ENCODE results near the gene BCCIP.
A peak's percentile ranks its signal among the peaks of the same experiment; 100 is the strongest.

The BCCIP gene

DNA sequence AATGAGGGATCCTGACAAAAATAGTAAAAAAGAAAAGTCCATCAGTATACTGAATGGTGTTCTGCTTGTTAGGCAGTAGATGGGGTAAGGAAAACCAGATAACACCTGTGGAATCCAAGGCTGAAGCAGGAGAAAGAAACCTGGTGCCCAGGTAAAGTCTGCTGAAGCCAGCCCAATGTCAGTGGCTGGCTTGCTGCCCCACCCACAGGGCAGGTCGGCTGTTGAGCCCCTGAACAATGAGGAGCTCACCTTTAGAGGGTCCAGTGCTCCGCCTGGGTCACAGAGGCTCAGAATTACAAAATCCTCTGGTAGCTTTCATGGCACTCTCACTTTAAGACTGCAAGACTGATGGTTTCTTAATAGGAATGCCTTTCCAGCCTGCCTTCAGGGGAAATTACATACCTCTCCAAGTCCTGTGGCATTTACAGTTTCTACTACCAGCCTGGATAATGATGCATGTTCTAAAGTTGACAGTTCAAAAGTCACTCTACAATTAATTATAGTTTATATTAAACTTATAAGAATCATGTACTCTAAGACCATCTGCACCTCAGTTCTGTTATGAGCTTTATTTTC is 33.9 kb downstream of the BCCIP start:
- TF ChIP-seq, protein P1, sequence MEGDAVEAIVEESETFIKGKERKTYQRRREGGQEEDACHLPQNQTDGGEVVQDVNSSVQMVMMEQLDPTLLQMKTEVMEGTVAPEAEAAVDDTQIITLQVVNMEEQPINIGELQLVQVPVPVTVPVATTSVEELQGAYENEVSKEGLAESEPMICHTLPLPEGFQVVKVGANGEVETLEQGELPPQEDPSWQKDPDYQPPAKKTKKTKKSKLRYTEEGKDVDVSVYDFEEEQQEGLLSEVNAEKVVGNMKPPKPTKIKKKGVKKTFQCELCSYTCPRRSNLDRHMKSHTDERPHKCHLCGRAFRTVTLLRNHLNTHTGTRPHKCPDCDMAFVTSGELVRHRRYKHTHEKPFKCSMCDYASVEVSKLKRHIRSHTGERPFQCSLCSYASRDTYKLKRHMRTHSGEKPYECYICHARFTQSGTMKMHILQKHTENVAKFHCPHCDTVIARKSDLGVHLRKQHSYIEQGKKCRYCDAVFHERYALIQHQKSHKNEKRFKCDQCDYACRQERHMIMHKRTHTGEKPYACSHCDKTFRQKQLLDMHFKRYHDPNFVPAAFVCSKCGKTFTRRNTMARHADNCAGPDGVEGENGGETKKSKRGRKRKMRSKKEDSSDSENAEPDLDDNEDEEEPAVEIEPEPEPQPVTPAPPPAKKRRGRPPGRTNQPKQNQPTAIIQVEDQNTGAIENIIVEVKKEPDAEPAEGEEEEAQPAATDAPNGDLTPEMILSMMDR (conservative IDR thresholded peaks at IDR 0.05) = no peak
- no peak overlapping the region for H3K27ac ChIP-seq

DNA sequence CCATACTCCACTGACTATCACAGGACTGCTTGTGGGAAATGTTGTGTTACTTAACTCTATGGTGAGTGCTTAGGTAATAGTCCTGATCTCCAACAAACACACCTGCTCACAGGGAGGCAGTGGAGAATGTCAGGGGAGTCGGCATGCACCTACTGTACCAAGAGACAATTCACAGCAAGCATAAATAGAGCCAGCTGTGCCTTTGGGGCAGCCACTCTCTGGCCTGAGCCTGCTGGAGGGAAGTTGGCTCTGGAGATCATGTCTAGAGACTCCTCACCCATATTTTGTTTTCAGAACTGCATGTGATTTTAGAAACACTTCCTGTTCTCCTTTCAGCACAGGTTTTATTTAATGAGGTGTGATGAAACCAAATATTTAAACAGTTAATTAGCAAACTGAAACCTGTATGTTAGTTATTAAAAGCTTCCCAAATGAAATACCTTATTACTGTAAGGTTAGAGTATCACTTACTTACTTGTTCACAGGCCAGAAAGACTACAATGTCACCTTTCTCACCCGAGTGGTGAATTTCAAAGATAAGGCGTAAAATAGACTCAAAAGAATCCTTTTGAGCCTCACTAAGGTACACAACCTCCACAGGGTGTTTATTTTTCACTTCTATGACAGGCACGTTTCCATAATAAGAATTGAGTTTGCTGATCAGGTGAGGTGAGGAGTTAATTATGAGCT is 35.9 kb downstream of the BCCIP start:
- TF ChIP-seq, protein P1 (conservative IDR thresholded peaks at IDR 0.05) = no peak
- peak overlapping the region; percentile 38 for H3K27ac ChIP-seq

DNA sequence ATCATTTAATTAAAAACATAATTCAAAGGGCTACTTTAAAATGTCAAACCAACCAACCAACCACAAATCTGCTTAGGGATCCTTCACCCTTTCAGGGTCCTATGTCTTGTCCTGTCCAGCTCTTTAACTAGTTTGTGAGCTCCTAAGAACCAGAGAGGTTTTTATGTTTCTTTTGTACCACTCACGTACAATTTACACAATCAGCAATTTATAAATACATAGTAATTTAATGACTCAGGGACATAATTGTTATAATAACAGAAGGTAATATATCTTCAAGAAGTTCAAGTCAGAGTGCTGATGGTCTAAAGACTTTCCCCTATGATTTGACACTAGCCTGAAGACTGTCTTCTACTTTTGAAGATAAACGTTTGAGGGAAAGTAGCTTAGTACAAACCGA is 41.8 kb downstream of the BCCIP start:
- H3K27ac ChIP-seq = no peak overlapping the region
- TF ChIP-seq, protein P1 (conservative IDR thresholded peaks at IDR 0.05) = no peak

DNA sequence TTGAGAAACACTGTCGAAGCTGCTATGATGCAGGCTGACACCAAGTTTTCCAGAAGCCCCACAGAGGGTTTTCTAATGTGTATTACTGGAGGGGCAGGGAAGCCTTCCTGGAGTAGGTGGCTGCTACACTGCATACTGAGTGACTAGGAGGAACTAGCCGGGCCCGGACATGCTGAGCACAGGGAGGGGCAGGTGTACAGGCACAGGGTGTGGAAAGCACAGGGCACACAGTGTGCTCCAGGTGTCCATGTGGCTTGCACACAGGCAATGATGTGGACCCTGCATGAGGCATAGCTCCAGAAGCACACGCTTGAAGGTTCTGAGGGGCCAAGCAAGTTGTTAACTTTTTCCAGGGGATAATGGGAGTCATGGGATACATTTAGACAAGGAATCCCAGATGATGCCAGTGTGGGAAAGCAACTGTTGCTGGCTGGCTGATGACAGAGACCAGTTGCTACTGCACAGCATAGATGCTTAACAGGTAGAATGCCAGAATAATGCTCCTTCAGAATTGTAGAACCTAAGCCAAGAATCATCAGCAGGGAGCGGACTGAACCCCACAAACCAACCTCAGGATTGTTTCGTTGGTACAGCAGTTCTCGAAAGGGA is 43.2 kb downstream of the BCCIP start:
- no peak overlapping the region for H3K27ac ChIP-seq
- TF ChIP-seq, protein P1 (conservative IDR thresholded peaks at IDR 0.05) = no peak

DNA sequence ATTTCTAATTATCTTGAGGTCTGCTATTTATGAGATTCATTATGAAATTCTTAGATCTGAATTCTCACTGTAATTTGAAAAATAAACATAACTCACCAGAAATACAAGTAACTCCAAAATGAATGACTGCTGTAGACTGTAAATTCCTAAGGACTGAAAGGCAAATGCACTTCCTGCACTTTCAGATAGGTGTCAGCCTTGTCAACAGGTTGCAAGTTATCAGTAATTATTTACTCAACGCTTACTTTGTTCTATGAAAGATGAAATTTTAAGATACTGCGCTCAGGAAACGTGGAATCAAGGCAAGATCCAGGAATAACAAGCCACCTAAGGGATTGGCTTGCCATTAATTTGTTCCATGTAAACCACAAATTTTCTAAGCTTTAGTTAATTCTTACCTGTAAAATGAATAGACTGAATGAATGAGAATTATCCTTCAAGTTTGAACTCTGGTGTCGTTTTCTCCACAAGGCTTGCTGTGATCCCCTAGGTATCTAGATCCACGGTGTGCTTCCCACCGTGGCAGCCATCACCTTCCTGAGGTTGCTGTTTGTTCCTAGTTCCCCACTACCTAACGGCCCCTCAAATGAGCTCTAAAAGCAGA is 45.1 kb downstream of the BCCIP start:
- TF ChIP-seq, protein P1 (conservative IDR thresholded peaks at IDR 0.05) = peak; percentile 80
- no peak overlapping the region for H3K27ac ChIP-seq

DNA sequence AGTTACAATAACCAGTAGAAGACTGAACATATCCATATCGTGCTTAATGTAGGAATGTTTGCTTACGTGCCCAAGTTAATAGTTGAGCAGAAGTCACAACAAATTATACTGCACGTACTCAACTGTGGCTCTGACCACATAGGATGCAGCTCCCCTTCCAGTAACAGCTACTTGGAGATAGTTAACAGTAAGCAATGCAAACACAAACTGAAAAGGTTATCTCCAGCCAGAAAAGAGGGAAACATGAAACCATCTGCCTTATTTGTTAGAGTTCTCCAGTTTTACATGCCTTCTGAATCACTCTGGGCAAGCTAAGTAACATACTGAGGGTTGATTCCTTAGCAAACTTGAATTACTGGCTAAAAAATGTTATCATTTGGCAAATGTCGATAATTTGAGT is 48.0 kb downstream of the BCCIP start:
- TF ChIP-seq, protein P1 (conservative IDR thresholded peaks at IDR 0.05) = no peak

More for the DNA sequence above, 48.0 kb downstream of the BCCIP start:
- peak overlapping the region; percentile 19; the same call in 1 of the 2 replicates for H3K27ac ChIP-seq
